Pons (tissue), 1 donor: ENCODE measurements around the gene ATF4.
A peak's percentile ranks its signal among the peaks of the same experiment; 100 is the strongest.
"Not testable (repeated sequence)": the region's sequence is repeated elsewhere in the genome, so short reads cannot be mapped to it uniquely, and the experiment has no call there.

Experiments used
- DNase-seq: peaks from one replicate; pipeline ENCODE4 v3.0.0-alpha.2; 2016; ENCODE audit warnings: low spot score

ATF4 gene

GRCh38 chr22:39489094-39490068 lies 31.0 kb upstream of the ATF4 start:
- no peak for DNase-seq

DNA sequence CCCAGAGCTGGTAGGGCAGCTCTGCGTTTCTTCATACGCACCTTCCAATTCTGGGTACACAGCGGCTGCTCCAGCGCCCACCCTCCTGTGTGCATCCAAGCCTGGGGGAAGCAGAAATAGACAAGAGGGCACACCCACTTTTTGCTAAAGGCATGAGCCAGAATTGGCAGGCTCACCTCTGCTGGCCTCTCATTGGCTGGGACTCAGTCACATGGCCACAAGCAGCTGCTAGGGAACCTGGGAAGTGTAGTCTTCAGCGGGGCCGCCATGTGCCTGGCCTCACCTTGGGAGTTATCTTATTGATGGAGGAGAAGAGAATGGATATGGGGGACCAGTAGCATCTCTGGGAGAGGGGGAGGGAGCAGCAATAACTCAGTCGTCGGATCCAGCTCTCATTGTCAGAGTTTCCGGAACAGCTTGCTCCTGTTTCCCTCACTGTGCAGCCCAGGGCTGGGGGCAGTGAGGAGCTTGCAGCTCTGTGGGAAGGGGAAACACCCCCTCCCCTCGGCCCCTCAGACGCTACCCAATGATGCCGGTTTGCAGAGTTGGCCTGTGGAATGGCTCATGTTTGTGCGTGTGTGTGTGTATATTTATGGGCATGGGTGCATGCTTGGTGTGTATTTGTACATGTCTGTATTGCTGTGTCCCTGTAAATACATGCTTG lies 30.1 kb upstream of the ATF4 start:
- DNase-seq = peak; percentile 82

GRCh38 chr22:39490966-39491680 lies 29.2 kb upstream of the ATF4 start:
- DNase-seq = no peak

GRCh38 chr22:39491696-39492095 lies 28.7 kb upstream of the ATF4 start:
- no peak for DNase-seq

GRCh38 chr22:39492186-39492585 lies 28.2 kb upstream of the ATF4 start:
- DNase-seq = no peak

DNA sequence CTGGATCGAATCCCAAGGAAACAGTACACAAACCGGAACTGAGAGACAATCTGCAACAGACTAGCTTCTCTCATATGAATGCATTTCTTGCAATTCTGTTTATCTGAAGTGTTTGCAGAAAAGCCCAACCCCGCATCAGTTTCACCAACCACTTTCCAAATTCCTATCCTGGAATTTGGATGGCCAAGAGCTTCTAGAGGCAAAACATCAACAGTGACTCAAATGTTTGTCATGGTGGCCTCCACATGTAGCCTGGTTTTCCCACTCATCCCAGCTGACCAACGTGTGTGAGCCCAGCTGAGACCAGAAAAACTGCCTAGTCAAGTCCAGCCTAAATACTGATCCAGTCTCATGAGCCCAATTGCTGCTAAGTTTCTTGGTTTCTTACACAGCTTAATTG lies 26.6 kb upstream of the ATF4 start:
- DNase-seq = no peak

DNA sequence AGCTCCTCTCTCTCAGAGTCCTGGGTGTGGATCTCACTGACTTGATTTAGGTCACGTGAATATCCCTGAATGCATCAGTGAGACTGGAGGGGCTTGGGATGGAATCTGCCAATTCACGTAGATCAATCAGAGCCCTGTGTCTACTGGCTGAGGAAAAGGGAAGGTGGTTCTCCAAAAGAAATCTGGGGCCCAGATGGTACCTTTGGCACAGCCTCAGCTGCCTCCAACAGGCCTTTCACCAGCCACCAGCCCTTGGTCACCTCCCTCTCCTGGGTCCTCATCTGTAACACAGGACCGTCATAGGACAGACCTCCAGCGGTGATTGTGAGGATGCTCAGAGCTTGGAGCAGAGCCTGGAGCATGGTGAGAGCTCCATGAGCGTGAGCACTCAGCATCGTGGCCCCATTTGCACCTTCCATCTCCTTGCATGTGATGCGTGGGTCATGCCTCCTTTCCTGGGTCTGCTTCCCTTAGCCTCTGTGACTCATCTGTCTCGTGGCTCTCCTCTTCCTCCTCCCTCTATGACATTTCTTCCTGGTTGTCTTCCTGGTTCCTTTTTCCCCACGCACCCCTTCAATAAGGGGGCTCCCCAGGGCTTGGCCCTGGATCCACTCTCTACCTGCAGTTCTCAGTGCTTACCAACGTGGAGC lies 25.8 kb upstream of the ATF4 start:
- DNase-seq = no peak

DNA sequence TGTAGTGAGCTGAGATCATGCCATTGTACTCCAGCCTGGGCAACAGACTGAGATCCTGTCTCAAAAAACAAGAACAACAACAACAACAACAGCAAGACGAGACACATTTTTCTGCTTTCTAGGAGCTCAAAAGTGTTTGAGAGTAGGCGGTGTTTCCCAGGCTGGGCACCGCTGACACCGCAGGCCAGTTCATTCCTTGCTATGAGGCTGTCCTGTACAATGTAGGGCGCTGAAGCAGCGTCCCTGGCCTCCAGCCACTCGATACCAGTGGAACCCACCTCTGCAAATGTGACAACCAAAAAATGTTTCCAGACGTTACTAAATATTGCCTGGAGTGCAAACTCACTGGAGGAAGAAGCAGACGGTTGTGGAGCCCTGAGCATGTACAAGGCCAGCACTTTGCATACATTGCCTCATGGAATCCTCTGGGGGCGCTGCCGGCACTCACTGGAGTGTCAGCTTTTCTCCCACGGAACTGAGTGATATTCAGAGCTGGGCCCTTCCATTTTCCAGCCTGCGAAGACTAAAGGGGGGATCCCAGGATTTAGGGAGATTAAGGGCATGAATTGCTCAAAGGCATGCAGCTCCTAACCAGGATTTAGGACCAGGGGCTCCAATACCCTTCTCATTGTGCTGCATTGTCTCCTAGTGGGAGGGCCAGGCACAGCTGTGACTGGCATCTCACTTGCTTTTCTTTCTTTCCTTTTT lies 24.1 kb upstream of the ATF4 start:
- DNase-seq = peak; percentile 95

GRCh38 chr22:39497429-39497828 lies 22.9 kb upstream of the ATF4 start:
- no peak for DNase-seq

DNA sequence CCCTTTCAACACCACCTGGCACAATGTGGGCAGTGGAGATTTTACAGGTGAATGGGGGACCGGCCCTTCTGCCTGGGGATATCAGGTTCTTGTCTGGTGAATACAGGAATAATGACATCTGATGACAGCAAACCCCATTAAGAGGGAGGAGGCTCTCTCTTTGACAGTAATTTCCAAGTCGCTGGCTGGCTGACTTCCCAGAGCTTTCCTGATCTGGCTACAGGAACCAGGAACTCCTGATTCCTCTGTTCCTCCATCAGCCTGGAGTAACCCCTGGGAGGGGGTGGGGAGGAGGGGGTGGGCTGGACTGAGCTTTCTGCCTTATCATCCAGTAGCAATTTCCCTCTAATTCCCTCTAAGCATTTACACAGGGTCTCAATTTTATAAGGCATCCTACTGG lies 22.0 kb upstream of the ATF4 start:
- DNase-seq = peak; percentile 61

- peak; percentile 91 for DNase-seq
Measured at GRCh38 chr22:39498802-39499201, 21.6 kb upstream of the ATF4 start.

DNA sequence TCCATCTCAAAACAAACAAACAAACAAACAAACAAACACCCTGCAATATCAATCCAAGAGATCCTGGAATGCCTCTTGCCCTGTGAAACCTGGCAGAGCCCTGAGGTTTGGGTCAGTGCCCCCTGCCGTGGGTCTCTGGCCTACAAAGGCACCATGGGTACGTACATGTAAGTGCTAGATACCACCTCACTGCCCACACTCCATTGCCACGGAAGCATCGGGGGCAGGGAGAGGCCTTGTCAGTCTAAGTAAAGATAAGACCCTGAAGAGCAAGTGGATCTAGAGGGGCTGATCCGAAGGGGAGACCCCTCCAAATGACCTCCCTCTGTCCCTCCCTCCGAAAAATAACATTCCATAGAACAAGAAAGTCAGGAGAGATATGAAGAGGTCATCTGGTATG lies 20.3 kb upstream of the ATF4 start:
- no peak for DNase-seq

GRCh38 chr22:39501644-39502108 lies 18.7 kb upstream of the ATF4 start:
- no peak for DNase-seq

GRCh38 chr22:39502109-39502788 lies 18.1 kb upstream of the ATF4 start, which contains the start of gene MIEF1:
Gene MIEF1, plus strand, starts transcription at chr22:39502290. Its CDS starts 9,005 bp downstream, at chr22:39511295.
- DNase-seq = peak; percentile 97

GRCh38 chr22:39502789-39503409 lies 17.5 kb upstream of the ATF4 start:
- no peak for DNase-seq

GRCh38 chr22:39503630-39504029 lies 16.7 kb upstream of the ATF4 start:
- DNase-seq = no peak

DNA sequence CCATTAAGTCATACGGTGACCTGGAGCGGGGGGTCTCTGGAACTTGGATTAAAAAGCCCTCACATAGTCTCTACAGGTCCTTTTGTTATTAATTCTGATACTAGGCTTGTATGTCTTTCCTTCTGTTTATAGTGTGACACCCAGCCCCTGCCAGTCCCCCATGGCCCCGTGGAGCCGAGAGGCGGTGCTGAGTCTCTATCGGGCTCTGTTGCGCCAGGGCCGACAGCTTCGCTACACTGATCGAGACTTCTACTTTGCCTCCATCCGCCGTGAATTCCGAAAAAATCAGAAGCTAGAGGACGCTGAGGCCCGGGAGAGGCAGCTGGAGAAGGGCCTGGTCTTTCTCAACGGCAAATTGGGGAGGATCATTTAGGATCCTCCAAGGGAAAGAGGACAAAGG lies 16.3 kb upstream of the ATF4 start:
- DNase-seq = no peak

DNA sequence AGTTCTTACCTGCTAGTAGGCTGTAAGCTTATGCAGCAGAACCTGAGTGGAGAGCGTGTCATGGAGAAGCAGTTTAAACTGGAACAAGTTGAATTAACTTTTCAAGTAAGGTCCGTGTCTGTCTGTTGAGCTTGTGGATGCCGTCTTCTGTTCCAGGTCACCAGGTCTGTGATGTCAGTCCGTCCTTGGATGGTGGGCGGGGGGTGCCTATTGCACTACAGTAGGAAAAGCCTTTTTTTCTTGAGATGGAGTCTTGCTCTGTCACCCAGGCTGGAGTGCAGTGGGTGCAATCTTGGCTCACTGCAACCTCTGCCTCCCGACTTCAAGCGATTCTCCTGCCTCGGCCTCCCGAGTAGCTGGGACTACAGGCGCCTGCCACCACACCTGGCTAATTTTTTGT lies 13.3 kb upstream of the ATF4 start:
- not testable (repeated sequence) for DNase-seq

DNA sequence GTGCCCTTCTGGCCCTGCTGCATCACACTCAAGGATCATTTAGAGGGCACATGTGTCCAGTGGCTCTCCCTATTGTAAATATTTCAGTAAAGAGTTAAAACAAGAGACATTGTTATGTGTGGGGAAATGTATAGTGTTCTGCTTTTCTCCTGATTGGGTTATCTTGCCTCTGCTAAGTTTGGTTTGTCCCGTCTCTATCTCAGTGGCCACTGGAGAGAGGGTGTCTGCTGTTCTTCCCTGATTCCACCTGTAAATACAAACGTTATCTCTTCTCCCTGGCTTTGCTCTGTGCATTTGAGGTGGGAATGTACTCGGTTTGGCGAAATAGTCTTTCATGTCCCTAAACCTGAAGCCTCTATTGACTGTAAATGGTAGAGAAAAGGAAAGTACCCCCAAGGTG lies 12.0 kb upstream of the ATF4 start:
- DNase-seq = no peak

DNA sequence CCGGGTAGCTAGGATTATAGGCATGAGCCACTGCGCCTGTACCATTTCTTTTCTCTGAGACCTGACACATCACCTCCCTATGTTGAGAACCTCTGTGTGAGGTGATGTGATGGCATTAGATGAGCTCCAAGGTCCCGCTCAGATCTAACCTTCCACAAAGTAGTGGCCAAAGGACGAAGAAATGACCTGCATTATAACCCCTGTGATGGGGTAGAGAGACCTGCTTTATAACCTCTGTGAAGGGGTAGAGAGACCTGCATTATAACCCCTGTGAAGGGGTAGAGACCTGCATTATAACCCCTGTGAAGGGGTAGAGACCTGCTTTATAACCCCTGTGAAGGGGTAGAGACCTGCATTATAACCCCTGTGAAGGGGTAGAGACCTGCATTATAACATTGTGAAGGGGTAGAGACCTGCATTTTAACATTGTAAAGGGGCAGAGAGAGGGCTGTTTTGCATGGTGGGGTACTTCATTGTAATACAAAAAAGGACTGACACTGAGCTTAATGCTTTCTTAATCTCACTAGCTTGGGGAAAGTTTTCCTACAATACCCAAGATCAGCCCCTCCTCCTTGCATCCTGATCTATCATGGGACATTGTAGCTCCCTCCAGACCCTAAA lies 9.7 kb upstream of the ATF4 start:
- DNase-seq = no peak
